ENCODE results near the gene HIP1R. TPM values are rescaled to one million over a fixed set of nuclear protein-coding genes. Genes with fewer than 3 reads are reported as not detected.

The HIP1R gene
- polyA plus RNA-seq, 1 donor from 2014 or later: 58.3 TPM

GRCh38 chr12:122819209-122819785 lies 16.0 kb upstream of the HIP1R start:
- Mint-ChIP-seq H3K27me3 (no peaks in the 10 kb centered on the region), H3K9me3 (no peaks in the 10 kb centered on the region), H3K27ac (no peak overlapping the region), H3K36me3 (no peaks in the 10 kb centered on the region), H3K4me1 (peaks cover 22 to 28% (median 26%) of the 10 kb centered on the region in 3 donors), H3K4me3 (peak overlapping the region in 3 of 4 donors; percentile 12 to 25 (median 17))

DNA sequence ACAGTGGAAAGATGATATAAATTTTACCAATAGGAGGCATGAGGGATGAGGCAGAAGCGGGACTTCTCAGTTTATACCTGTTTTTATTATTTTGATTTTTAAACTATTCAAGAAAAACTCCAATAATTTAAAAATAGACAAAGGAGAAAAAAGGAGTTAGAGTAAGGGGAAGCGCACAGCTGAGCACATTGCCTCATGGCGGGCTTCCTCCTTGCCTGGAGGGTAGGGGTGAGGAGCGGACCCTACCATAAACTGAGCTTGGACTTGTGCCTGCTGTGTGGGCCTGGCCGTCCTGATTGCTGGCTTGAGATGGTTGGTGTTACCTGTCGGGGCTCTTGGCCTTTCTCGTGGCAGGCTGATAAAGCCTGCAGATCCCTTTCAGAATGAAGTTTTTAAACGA lies 15.1 kb upstream of the HIP1R start:
- peak overlapping the region in 1 of 4 donors; percentile 92 for H3K4me3 Mint-ChIP-seq
- no peaks in the 10 kb centered on the region for H3K36me3 Mint-ChIP-seq
- peaks cover 24 to 28% (median 26%) of the 10 kb centered on the region in 3 donors for H3K4me1 Mint-ChIP-seq
- H3K27me3 Mint-ChIP-seq: no peaks in the 10 kb centered on the region
- H3K27ac Mint-ChIP-seq: peak overlapping the region; percentile 59 to 91 (median 88)
- no peaks in the 10 kb centered on the region for H3K9me3 Mint-ChIP-seq

GRCh38 chr12:122820838-122821271 lies 14.4 kb upstream of the HIP1R start:
- Mint-ChIP-seq H3K4me1 (peaks cover 23 to 24% (median 24%) of the 10 kb centered on the region in 3 donors), H3K27me3 (no peaks in the 10 kb centered on the region), H3K36me3 (no peaks in the 10 kb centered on the region), H3K9me3 (no peaks in the 10 kb centered on the region), H3K4me3 (peak overlapping the region; percentile 41 to 92 (median 80)), H3K27ac (peak overlapping the region; percentile 59 to 91 (median 88))

DNA sequence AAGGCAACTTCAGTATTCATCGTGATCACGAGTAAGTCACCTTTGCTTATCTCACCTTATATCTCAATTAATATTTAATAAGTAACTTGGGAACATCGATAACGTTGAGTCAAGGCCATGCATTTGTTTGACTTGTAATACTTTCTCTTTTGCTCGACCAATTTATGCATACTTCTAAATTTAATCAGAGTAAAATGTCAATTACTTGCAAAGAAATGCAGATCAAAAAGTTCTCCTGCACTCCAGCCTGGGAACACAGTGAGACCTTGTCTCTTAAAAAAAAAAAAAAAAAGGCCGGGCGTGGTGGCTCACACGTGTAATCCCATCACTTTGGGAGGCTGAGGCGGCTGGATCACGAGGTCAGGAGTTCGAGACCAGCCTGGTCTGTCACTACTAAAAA lies 11.8 kb upstream of the HIP1R start:
- Mint-ChIP-seq H3K9me3 (no peaks in the 10 kb centered on the region), H3K4me1 (peaks cover 33 to 38% (median 34%) of the 10 kb centered on the region in 3 donors), H3K27ac (peak overlapping the region in 1 of 3 donors; percentile 27), H3K27me3 (peaks cover 2% of the 10 kb centered on the region), H3K4me3 (peak overlapping the region in 1 of 4 donors; percentile 52), H3K36me3 (no peaks in the 10 kb centered on the region)

- Mint-ChIP-seq H3K27me3 (peaks cover 2% of the 10 kb centered on the region), H3K4me1 (peaks cover 20 to 32% (median 24%) of the 10 kb centered on the region in 3 donors), H3K36me3 (no peaks in the 10 kb centered on the region), H3K9me3 (no peaks in the 10 kb centered on the region), H3K4me3 (peak overlapping the region; percentile 57 to 93 (median 80)), H3K27ac (peak overlapping the region in 1 of 3 donors; percentile 23)
Observed at GRCh38 chr12:122825773-122826724, 9.2 kb upstream of the HIP1R start.

- no peaks in the 10 kb centered on the region for H3K9me3 Mint-ChIP-seq
- no peak overlapping the region for H3K27ac Mint-ChIP-seq
- H3K4me1 Mint-ChIP-seq: peaks cover 16 to 29% (median 22%) of the 10 kb centered on the region in 3 donors
- no peaks in the 10 kb centered on the region for H3K36me3 Mint-ChIP-seq
- peak overlapping the region in 3 of 4 donors; percentile 10 to 72 (median 17) for H3K4me3 Mint-ChIP-seq
- peaks cover 2% of the 10 kb centered on the region for H3K27me3 Mint-ChIP-seq
Observed at GRCh38 chr12:122827258-122827657, 8.0 kb upstream of the HIP1R start.

DNA sequence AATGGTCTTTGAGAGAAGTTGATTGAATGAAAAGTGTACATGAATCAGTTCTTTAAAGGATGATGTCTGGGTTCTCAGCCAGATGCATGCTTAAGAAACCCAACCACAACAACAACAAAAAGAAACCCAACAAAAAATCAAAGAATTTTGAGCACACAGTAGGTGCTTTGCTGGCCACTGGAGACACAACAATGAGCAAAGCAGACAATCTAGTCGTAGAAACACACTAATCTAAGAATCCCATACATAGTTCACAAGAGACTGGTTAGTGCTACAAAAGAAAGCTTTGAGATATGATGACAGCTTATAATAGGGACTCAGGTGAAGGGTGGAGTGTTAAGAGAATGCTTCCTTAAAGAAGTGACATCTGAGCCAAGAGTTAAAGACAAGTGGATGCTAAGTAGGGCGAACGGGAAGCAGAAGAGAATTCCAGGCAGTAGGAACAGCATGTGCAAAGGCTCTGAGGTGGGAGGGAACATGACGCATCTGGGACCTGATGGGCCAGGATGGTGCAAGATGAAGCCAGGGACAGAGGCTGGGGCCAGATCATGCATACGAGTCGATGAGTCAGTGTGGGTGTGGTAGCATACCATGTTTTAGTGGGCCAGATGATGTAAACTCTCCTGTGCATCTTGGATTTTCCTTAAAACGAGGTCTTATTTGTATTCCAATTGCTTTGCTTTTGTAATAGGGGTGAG lies 4.6 kb upstream of the HIP1R start:
- peak overlapping the region in 1 of 4 donors; percentile 59 for H3K4me3 Mint-ChIP-seq
- peak overlapping the region in 1 of 3 donors; percentile 10 for H3K27ac Mint-ChIP-seq
- peaks cover 18 to 28% (median 18%) of the 10 kb centered on the region in 3 donors for H3K4me1 Mint-ChIP-seq

GRCh38 chr12:122834104-122834920 lies 945 bp upstream of the HIP1R start:
- peaks cover 36 to 37% (median 37%) of the 10 kb centered on the region in 3 donors for H3K4me1 Mint-ChIP-seq
- peaks cover 3% of the 10 kb centered on the region for H3K27me3 Mint-ChIP-seq
- peak overlapping the region; percentile 86 to 98 (median 97) for H3K27ac Mint-ChIP-seq
- no peaks in the 10 kb centered on the region for H3K9me3 Mint-ChIP-seq
- no peaks in the 10 kb centered on the region for H3K36me3 Mint-ChIP-seq
- H3K4me3 Mint-ChIP-seq: peak overlapping the region; percentile 92 to 98 (median 96)

More for the DNA sequence above, 4.6 kb upstream of the HIP1R start:
- Mint-ChIP-seq H3K27me3 (peaks cover 4% of the 10 kb centered on the region), H3K36me3 (no peaks in the 10 kb centered on the region), H3K9me3 (no peaks in the 10 kb centered on the region)

DNA sequence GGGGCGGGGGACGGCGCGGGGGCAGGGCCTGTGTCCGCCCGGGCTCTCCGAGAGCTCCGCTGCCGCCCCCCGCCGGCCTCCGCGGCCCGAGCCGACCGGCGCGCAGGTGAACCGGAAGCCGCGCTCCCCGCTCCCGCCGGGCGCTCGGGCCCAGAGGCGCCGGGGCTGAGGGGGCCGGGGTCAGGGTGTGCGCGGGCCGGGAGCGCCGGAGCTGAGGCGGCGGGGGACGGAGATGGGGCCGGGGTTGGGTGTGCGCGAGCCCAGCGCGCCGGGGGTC lies 431 bp downstream of the HIP1R start:
- Mint-ChIP-seq H3K9me3 (no peaks in the 10 kb centered on the region), H3K27me3 (peaks cover 3% of the 10 kb centered on the region), H3K4me3 (peak overlapping the region in 3 of 4 donors; percentile 96 to 99 (median 98)), H3K36me3 (no peaks in the 10 kb centered on the region), H3K4me1 (peaks cover 41 to 46% (median 45%) of the 10 kb centered on the region in 3 donors), H3K27ac (peak overlapping the region in 2 of 3 donors; percentile 96 to 97)

- H3K27ac Mint-ChIP-seq: peak overlapping the region; percentile 96 to 99 (median 97)
- no peaks in the 10 kb centered on the region for H3K36me3 Mint-ChIP-seq
- peaks cover 41 to 48% (median 45%) of the 10 kb centered on the region in 3 donors for H3K4me1 Mint-ChIP-seq
- H3K4me3 Mint-ChIP-seq: peak overlapping the region; percentile 96 to 99 (median 98)
- H3K9me3 Mint-ChIP-seq: no peaks in the 10 kb centered on the region
- peaks cover 3% of the 10 kb centered on the region for H3K27me3 Mint-ChIP-seq
Observed at GRCh38 chr12:122836027-122836921, 1.0 kb downstream of the HIP1R start.

- Mint-ChIP-seq H3K4me3 (peak overlapping the region; percentile 96 to 99 (median 98)), H3K36me3 (no peaks in the 10 kb centered on the region), H3K27me3 (peaks cover 3% of the 10 kb centered on the region), H3K4me1 (peaks cover 47 to 61% (median 54%) of the 10 kb centered on the region in 3 donors), H3K9me3 (no peaks in the 10 kb centered on the region), H3K27ac (peak overlapping the region; percentile 96 to 99 (median 97))
Observed at GRCh38 chr12:122837306-122838265, 2.3 kb downstream of the HIP1R start.

- Mint-ChIP-seq H3K9me3 (no peaks in the 10 kb centered on the region), H3K4me1 (peaks cover 44 to 63% (median 54%) of the 10 kb centered on the region in 3 donors), H3K27ac (peak overlapping the region in 2 of 3 donors; percentile 67 to 97)
Observed at GRCh38 chr12:122838841-122839240, 3.6 kb downstream of the HIP1R start.

More at GRCh38 chr12:122838841-122839240, 3.6 kb downstream of the HIP1R start:
- Mint-ChIP-seq H3K27me3 (peaks cover 3% of the 10 kb centered on the region), H3K36me3 (no peaks in the 10 kb centered on the region), H3K4me3 (peak overlapping the region in 3 of 4 donors; percentile 84 to 99 (median 96))

Data from IgD-negative memory B cell (primary cell).